Hypothalamus (tissue), 51 donors: ENCODE results near the gene SOS1.
"Not testable (repeated sequence)": the region's sequence is repeated elsewhere in the genome, so short reads cannot be mapped to it uniquely, and the experiment has no call there.

Experiments
- DNase-seq, 51 donors: peaks; one replicate each; lab custom pipeline; 2025; lab: John Stamatoyannopoulos, UW

SOS1 gene

DNA sequence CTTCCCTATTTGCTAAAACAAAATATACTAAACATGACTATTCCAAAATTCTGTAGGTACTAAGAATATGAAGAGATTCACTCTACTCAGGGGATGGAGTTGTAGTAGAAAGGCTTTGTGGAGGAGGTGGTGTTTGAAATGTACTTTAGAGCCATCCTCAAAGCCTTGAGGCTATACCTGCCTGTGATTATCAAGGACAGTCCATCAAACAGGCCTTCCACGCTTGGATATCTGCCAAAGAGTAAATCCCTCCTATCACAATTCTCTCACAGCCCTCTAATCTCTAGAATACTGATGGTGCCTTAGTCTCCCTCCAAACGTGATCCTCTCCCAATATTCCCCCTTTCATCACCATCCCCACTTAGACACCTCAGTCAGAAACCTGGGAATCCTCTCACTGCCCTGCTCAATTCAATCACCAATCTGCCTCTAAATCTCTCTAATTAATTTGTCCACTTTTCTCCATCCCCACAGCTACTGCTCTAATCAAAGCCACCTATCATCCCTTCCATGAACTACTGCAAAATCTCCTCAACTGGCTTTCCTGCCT, 13.1 kb downstream of the SOS1 start:
- DNase-seq, result no peak

DNA sequence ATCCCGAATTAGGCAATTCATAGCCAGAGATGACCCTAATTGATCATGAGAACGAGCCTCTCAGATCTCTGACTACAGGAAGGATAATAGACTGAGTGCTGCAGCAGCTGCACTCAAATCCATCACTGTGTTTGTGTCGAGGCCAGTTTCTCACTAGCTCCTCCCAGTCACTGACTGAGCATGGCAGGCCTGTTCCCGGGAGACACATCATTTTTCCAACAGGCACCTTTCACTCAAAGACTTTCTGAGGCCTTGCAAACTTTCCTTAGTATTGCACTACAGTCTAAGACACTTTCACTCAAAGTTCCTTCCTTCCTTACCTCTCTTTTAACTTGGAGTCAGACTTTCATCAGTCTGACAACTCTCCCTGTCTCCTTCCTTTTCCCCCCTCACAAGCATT, 13.7 kb downstream of the SOS1 start:
- peak in 17 of 51 donors; percentile 2 to 31 (median 13) for DNase-seq

GRCh38 chr2:39099870-39100728, 20.8 kb downstream of the SOS1 start:
- no peak for DNase-seq

DNA sequence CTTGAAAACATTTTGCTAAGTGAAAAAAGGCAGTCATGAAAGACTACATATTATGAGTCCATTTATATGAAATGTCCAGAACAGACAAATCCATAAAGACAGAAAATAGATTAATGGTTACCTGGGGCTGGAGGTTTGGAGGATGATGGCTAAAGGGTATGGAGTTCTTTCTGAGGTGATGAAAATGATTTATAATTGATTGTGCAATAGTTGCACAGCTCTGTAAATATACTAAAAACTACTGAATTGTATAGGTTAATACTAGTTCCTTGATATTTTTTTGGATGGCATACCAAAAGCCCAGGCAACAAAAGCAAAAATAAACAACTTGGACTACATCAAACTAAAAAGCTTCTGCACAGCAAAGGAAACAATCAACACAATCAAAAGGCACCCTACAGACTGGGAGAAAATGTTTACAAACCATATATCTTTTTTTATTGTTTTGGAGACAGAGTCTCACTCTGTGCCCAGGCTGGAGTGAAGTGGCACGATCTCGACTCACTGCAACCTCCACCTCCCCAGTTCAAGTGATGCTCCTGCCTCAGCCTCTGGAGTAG, 21.5 kb downstream of the SOS1 start:
- DNase-seq, result no peak

DNA sequence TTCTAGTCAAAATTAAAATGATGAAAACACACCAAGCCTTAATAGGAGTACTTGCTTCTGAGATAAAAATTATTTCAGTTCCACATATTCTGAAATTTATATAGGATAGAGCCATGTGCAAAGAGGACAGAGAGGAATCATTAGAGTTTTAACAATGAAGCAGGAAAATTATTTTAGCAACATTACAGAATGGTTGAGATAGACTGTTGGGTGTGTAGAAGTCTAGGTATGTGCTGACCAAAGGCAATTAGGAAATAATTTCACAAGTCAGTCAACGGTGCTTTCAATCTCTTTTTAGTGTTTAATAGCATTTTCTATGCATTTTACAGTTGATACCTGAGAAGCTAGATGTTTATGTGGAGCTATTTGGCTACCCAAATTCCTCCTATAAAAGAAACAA, 25.2 kb downstream of the SOS1 start:
- DNase-seq, result no peak

GRCh38 chr2:39094717-39095363, 26.0 kb downstream of the SOS1 start:
- DNase-seq, result no peak

DNA sequence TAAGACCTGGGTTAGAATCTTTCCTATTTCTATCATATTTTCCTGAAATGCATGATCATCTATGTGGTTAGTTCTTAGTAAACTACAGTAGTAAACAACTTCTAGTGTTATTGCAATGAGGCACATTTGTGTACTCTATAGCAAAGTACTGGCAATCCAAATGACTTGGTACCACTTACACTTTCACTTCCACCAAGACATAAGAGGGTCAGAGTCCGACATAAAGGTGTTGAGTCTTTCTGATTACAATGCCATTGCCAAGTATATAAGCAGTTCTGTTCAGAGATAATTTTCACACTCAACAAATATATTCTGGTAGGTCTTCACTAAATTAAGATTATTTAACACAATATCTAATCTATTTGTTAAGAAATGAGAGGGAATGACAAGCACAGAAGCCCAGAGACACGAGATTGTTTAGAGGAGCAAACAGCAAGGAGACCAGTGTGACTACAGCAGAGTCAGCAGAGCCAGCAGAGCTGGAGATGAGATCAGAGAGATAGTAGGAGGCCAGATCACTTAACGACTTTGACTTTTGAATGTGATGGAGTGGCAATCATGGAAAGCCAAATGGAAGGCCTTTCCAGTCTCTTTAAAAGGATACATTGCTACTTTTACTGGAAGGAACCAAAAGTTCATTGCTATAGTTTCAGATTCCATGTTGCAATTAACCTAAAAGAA, 27.5 kb downstream of the SOS1 start:
- no peak for DNase-seq

DNA sequence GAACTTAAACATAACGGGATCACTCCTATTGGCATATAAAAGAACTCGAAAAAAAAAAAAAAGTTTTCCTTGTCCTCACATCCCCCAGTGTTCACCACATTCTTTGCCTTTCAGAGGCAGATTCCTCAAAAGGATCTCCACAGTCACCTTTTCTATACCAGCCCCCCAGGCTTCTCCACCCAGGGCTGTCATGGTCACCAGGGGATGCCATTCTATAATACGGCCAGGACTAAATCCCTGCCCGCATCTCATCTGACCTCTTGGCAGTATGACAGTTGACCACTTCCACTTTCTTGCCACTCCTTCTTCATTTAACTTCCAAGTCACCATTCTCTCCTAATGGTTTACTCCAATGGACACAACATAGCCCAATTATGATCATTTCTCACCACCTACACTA, 29.3 kb downstream of the SOS1 start:
- DNase-seq, result no peak

DNA sequence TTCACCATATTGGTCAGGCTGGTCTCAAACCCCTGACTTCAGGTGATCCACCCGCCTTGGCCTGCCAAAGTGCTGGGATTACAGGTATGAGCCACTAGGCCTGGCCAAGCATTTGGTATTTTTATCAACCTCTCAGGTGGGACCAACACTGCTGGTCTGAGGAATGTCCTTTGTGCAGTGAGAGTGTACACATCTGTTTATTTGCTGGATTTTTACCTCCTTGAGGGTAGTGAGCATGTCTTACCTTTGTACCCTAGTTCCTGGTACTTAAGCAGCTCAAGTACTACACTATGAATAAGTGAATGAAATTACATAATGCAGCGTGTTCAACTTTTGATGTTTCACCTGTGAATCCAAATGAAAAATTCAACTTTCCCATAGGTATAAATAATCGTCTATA, 29.8 kb downstream of the SOS1 start:
- no peak for DNase-seq

DNA sequence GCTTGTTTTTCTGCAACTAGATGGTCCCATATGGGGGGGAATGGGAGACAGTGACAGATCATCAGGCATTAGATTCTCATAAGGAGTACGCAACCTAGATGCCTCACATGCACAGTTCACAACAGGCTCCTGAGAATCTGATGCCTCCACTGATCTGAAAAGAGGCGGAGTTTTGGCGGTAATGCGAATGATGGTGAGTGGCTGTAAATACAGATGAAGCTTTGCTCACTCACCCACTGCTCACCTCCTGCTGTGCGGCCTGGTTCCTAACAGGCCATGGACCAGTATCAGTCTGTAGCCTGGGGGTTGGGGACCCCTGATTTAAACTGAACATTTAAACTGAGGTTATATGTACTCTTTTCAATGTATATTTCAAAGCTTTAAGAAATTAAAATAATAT, 40.7 kb downstream of the SOS1 start:
- DNase-seq, result no peak

DNA sequence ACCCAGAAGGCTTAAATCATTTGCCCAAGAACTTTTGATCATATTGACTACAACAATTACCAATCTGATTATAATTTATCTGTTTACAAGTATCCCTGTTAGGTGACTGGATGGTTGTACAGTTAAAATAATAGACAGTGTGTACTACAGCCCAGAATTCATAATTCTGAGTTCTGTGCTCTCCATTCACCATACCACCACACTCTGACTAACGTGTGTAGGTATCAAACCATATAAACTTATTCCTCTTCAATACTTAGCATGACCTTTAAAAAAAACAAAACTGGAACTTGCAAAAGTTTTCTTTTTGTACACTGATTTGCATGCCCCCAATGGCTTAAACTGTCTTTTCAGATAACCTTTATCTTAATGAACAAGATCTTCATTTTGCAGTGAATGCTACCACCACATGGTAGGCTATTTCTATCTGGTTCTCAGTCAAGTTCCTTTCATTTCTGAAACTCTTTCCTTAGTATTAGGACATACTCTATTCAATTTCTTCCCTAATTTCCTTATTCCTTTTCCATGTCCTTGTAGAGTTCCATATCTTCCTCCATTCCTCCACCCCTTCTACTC, 50.9 kb downstream of the SOS1 start:
- no peak for DNase-seq

- no peak for DNase-seq
Observed at GRCh38 chr2:39069136-39069515, 51.7 kb downstream of the SOS1 start.

GRCh38 chr2:39068299-39069135, 52.3 kb downstream of the SOS1 start:
- DNase-seq, result no peak

- no peak for DNase-seq
Observed at GRCh38 chr2:39065616-39066015, 55.2 kb downstream of the SOS1 start.

DNA sequence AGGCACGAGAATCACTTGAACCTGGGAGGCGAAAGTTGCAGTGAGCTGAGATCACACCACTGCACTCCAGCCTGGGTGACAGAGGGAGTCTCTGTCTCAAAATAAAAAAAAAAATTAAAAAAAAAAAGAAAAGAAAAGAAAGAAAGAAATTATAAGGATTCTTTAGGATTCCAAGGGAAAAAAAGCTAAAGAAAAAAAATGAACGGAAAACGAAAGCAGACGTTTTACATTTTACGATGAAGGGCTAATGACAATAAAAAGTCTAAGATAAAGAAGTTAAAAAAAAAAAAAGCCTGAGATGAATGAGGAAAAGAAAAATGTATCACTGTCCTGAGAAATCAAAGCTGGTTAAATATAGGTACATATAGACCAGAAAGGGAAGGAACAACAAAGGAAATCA, 58.5 kb downstream of the SOS1 start:
- DNase-seq, result no peak

DNA sequence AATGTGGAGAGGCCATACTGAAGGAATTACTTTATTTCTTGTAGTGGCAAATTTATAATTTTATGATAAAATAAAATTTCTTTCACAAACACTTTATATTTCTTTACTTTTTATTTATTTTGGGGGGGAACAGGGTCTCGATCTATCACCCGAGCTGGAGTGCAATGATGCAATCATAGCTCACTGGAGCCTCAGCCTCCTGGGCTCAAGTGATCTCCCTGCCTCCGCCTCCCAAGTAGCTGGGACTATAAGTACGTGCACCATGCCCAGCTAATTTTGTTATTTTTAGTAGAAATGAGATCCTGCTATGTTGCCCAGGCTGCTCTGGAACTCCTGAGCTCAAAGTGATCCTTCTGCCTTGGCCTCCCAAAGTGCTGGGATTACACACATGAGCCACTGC, 59.6 kb downstream of the SOS1 start:
- DNase-seq, result no peak

GRCh38 chr2:39059366-39059952, 61.4 kb downstream of the SOS1 start:
- DNase-seq, result peak in 1 of 51 donors; percentile 19

- DNase-seq, result no peak
Observed at GRCh38 chr2:39058101-39058500, 62.8 kb downstream of the SOS1 start.

DNA sequence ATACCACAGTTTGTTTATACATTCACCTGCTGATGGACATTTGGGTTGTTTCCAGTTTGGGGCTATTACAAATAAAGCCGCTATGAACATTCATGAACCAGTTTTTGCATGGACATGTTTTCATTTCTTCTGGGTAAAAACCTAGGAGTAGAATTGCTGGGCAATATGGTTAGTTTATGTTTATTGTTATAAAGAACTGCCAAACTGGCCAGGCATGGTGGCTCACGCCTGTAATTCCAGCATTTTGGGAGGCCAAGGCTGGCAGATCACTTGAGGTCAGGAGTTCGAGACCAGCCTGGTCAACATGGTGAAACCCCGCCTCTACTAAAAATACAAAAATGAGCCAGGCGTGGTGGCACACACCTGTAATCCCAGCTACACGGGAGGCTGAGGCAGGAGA, 68.2 kb downstream of the SOS1 start:
- not testable (repeated sequence) for DNase-seq
